ENCODE results near the gene GPN2. TPM values are rescaled to one million over a fixed set of nuclear protein-coding genes. Genes with fewer than 3 reads are reported as not detected.
A peak's percentile ranks its signal among the peaks of the same experiment; 100 is the strongest.

GPN2 gene
- total and polyA plus RNA-seq, 3 donors from 2014 or later, result 19.8 to 22.2 (median 22.2) TPM

DNA sequence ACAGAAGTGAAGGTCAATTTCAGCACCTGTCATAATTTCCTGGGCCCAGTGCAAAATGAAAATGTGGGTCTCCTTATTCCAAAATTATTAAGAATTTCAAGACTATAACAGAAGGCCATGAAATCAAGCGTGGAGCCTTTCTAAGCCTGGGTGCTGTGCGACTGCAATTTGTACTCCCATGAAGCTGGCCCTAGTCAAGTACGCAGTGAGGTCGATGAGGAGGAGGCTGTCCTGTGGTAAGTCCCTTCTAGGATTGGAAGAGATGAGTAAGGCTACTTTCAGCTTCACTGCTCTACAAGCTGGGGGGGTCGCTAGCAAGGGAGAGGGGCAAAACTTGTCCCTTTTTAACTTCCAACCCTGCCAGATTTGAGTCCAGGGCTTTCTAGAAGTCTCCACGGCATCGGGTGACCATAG, 31.1 kb upstream of the GPN2 start:
- Histone ChIP-seq H3K36me3 (ENCODE audit: low read depth, missing control alignments) (no peaks in the 10 kb centered on the region), H3K4me3 (peak overlapping the region; percentile 94 to 98), H3K4me1 (peaks cover 17% of the 10 kb centered on the region), H3K27ac (peak overlapping the region; percentile 84 to 96), H3K27me3 (no peaks in the 10 kb centered on the region), H3K9me3 (no peaks in the 10 kb centered on the region)
- WGBS, 2 donors, result 8 to 11% methylated on average over 4 to 7 of the region's 7 CpGs
- intact Hi-C loops (cut with DNase I; ENCODE audit: low total_unique reads), result no loop called here
- TF ChIP-seq, protein P1, sequence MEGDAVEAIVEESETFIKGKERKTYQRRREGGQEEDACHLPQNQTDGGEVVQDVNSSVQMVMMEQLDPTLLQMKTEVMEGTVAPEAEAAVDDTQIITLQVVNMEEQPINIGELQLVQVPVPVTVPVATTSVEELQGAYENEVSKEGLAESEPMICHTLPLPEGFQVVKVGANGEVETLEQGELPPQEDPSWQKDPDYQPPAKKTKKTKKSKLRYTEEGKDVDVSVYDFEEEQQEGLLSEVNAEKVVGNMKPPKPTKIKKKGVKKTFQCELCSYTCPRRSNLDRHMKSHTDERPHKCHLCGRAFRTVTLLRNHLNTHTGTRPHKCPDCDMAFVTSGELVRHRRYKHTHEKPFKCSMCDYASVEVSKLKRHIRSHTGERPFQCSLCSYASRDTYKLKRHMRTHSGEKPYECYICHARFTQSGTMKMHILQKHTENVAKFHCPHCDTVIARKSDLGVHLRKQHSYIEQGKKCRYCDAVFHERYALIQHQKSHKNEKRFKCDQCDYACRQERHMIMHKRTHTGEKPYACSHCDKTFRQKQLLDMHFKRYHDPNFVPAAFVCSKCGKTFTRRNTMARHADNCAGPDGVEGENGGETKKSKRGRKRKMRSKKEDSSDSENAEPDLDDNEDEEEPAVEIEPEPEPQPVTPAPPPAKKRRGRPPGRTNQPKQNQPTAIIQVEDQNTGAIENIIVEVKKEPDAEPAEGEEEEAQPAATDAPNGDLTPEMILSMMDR (IDR thresholded peaks at IDR 0.05), result no peak
- no peak for TF ChIP-seq POLR2A (IDR thresholded peaks at IDR 0.05)
- DNase-seq, result no peak

DNA sequence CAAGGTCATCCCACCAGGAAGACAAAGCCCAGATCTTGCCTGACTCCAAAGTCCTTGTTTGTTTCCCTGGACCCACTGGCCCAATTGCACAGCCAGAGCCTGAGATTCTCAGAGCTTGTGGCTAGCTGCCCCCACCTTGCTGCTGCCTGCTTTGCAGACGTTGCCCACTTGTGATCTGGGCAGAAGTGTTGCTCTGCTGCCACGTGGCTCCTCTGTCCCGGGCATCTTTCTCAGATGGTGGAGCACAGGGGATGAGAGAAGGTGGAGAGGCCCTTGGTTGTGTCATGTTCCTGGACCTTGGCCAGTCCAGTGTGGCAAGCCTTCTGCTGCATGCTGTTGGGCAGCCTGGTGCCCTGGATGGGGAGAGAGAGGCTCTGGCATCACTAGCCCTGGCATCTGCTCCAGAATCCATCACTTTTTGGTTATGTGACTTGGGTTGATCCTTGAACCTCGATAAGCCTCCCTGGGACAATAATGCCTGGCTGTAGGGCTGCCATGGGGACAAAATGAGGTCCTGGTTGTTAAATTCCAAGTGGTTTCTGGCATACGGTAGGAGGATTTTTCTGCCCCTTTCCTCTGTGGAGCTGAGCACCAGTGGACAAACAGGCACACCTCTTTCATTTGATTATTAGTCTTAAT, 25.2 kb upstream of the GPN2 start:
- TF ChIP-seq POLR2A (IDR thresholded peaks at IDR 0.05), result no peak
- TF ChIP-seq, protein P1 (IDR thresholded peaks at IDR 0.05), result no peak
- intact Hi-C loops (cut with DNase I; ENCODE audit: low total_unique reads), result no loop called here
- H3K27me3 ChIP-seq, result no peaks in the 10 kb centered on the region
- no peaks in the 10 kb centered on the region for H3K4me1 ChIP-seq
- H3K4me3 ChIP-seq, result no peak overlapping the region
- WGBS, 2 donors, result 64 to 73% methylated on average over 5 of the region's 5 CpGs
- DNase-seq, result no peak
- H3K9me3 ChIP-seq, result no peaks in the 10 kb centered on the region
- no peak overlapping the region for H3K27ac ChIP-seq
- H3K36me3 ChIP-seq (ENCODE audit: low read depth, missing control alignments), result no peaks in the 10 kb centered on the region

DNA sequence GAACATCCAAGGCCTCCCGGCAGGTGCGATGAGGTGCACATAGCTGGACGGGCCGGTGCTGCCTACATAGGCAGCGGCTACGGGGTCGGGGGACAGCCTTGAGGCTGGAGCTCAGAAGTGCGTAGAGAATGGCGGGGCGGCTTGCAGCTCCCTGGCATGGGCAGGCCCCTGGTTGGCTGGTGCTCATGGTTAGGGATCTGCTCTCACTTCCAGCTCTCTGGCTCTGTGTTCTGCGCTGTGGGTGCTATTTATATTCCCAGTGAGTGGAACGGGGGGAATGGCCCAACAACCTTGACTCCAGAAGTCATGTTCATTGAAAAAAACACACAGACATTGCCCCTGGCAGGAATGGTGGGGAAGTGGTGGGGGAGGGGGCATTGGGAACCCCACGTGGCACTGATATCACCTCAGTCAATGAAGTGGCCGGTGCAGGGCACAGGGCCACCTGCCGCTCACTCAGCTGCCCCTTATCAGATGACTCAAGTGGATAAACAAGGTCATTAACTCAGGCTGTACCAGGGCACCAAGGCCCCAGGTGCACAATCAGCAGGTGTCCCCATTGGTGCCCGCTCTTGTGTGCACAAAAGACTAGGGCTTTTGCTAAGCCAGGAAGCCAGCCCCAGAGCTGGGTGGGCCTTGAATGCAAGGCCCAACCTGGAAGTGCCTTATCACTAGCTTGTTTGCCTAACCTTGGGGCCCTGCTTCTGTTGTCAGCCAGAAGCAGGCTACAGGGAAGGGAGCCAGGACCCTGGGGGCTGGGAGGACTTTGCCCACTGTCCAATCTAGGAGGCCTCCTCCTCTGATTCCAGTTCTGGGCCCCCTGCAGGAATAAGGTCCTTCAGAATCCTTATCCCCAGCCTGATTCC, 23.9 kb upstream of the GPN2 start, which contains the start of gene NR0B2:
TSS of gene NR0B2 (minus strand) at position 222 of the 866 bp plus-strand sequence. CDS start at position 187, 35 bp downstream.
- H3K36me3 ChIP-seq (ENCODE audit: low read depth, missing control alignments), result no peaks in the 10 kb centered on the region
- TF ChIP-seq POLR2A (IDR thresholded peaks at IDR 0.05), result no peak
- TF ChIP-seq, protein P1 (IDR thresholded peaks at IDR 0.05), result no peak
- H3K4me3 ChIP-seq, result no peak within 1 kb of the TSS
- no peaks in the 10 kb centered on the region for H3K4me1 ChIP-seq
- 62 to 71% methylated on average over 16 of the region's 16 CpGs for WGBS, 2 donors
- no peak for DNase-seq
- no peaks in the 10 kb centered on the region for H3K9me3 ChIP-seq
- H3K27ac ChIP-seq, result no peak within 1 kb of the TSS
- intact Hi-C loops (cut with DNase I; ENCODE audit: low total_unique reads), result no loop called here
- H3K27me3 ChIP-seq, result no peaks in the 10 kb centered on the region

DNA sequence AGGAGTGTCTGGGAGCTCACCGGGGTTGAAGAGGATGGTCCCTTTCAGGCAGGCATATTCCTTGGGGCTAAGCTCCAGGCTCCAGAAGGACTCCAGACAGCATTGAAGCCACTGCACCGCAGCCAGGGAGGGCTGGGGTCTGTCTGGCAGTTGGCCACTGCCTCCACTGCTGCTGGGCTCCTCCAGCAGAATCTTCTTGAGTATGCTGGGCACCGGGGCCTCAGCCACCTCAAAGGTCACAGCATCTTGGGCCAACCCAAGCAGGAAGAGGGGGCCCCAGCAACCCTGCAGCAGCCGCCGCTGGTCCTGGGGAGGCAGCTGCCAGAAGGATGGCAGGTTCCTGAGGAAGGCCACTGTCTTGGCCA, 23.3 kb upstream of the GPN2 start:
- intact Hi-C loops (cut with DNase I; ENCODE audit: low total_unique reads), result no loop called here
- no peaks in the 10 kb centered on the region for H3K4me1 ChIP-seq
- H3K27me3 ChIP-seq, result no peaks in the 10 kb centered on the region
- no peaks in the 10 kb centered on the region for H3K9me3 ChIP-seq
- 76 to 100% methylated on average over 2 to 5 of the region's 5 CpGs for WGBS, 2 donors
- no peak for TF ChIP-seq POLR2A (IDR thresholded peaks at IDR 0.05)
- TF ChIP-seq, protein P1 (IDR thresholded peaks at IDR 0.05), result no peak
- H3K4me3 ChIP-seq, result no peak overlapping the region
- no peaks in the 10 kb centered on the region for H3K36me3 ChIP-seq (ENCODE audit: low read depth, missing control alignments)
- H3K27ac ChIP-seq, result no peak overlapping the region
- no peak for DNase-seq
